Astrocyte (in vitro differentiated cells and primary cell): ENCODE measurements around the gene PALLD.

Source experiments
- EZH2 ChIP-seq: IDR thresholded peaks from 2 replicates; pipeline ENCODE4 v1.6.1; 2012; ENCODE audit warnings: mild to moderate bottlenecking, low read length, inconsistent platforms; ENCODE audit not compliant: insufficient read depth
- TF ChIP-seq, protein P1 (sequence below): IDR thresholded peaks from 2 replicates; pipeline ENCODE4 v1.5.1; 2011; ENCODE audit warnings: low read depth, mild to moderate bottlenecking, inconsistent platforms, low read length, moderate library complexity; ENCODE audit not compliant: insufficient read depth

DNA sequence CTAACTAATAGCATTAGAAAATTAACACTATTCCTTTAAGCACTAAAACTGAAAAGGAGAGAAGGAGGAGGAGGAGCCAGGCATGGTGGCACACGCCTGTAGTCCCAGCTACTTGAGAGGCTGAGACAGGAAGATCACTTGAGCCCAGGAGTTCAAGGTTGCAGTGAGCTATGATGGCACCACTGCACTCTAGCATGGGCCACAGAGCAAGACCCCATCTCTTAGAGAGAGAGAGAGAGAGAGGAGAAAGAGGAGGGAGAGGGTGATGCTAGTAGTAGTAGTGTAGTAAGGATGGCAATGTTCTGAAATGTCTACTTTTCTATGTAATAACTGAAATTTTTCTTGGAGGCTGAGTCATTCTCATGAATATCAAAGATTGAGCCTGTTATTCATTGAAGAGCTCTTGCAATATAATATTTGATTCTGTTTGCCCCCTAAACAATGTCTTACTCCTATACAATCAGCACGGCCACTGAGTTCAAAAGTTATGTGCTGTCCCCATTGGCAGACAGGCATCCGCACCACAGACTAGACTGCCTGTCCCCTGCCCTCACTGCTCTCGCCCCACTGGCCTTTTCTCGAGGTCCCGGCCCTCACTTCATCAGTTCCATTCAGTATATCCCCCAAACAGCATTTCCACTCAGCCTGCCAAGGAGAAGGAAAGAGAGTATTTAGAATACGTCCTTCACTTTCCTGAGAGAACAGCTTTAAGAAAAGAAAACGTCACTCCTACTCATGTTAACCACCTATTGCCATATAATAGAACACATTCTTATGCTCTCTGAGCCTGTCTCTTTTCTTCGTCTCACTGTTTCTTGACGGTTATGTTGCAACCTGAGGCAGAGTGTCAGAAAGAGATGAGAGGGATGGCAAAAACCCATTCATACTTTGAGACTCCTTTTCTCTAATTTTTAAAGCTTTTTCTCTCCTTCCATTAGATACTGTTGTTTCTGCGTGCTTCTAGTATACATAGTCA lies 238.1 kb downstream of the PALLD start:
- TF ChIP-seq, protein P1, sequence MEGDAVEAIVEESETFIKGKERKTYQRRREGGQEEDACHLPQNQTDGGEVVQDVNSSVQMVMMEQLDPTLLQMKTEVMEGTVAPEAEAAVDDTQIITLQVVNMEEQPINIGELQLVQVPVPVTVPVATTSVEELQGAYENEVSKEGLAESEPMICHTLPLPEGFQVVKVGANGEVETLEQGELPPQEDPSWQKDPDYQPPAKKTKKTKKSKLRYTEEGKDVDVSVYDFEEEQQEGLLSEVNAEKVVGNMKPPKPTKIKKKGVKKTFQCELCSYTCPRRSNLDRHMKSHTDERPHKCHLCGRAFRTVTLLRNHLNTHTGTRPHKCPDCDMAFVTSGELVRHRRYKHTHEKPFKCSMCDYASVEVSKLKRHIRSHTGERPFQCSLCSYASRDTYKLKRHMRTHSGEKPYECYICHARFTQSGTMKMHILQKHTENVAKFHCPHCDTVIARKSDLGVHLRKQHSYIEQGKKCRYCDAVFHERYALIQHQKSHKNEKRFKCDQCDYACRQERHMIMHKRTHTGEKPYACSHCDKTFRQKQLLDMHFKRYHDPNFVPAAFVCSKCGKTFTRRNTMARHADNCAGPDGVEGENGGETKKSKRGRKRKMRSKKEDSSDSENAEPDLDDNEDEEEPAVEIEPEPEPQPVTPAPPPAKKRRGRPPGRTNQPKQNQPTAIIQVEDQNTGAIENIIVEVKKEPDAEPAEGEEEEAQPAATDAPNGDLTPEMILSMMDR, result no peak
- TF ChIP-seq EZH2, result no peak
